Measurements from ENCODE around the gene KRT10.

DNA sequence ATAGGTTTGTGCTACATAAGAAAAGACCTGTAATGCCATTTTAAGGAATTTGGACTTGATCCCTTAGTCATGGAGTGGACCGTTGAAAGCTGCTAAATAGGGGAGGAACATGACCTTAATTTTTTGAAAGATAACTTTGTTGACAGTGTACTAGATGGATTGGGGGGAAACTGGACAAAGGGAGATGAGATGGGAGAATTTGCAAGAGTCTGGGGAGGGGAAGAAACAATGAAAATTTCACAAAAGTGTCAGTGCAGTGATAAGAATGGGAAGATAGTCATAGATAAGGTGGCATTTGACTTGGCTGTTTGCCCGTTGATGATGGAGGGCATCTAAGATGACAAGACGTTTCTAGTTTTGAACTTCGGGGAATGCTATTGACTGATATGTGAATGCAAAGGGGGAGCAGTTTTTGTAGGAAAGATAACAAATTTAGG is 22.3 kb upstream of the KRT10 start:
- TF ChIP-seq, protein P1, sequence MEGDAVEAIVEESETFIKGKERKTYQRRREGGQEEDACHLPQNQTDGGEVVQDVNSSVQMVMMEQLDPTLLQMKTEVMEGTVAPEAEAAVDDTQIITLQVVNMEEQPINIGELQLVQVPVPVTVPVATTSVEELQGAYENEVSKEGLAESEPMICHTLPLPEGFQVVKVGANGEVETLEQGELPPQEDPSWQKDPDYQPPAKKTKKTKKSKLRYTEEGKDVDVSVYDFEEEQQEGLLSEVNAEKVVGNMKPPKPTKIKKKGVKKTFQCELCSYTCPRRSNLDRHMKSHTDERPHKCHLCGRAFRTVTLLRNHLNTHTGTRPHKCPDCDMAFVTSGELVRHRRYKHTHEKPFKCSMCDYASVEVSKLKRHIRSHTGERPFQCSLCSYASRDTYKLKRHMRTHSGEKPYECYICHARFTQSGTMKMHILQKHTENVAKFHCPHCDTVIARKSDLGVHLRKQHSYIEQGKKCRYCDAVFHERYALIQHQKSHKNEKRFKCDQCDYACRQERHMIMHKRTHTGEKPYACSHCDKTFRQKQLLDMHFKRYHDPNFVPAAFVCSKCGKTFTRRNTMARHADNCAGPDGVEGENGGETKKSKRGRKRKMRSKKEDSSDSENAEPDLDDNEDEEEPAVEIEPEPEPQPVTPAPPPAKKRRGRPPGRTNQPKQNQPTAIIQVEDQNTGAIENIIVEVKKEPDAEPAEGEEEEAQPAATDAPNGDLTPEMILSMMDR (conservative IDR thresholded peaks at IDR 0.05): no peak
- no peak for TF ChIP-seq EZH2 (IDR thresholded peaks at IDR 0.05; ENCODE audit: low read depth)

Measured in PC-9 (cell line).